Suppressor macrophage (primary cell): Measurements from ENCODE around the gene RAB40C.

Source experiments
- DNase-seq, 4 experiments: peaks; one replicate each; pipeline ENCODE4 v3.0.0-alpha.2; 2020 to 2022

Gene RAB40C

GRCh38 chr16:633336-634050 is 43.6 kb downstream of the RAB40C start:
- no peak for DNase-seq

- DNase-seq, result no peak
Observed at GRCh38 chr16:634051-634670, 44.3 kb downstream of the RAB40C start.

- no peak for DNase-seq
Observed at GRCh38 chr16:634996-635395, 45.1 kb downstream of the RAB40C start.

GRCh38 chr16:635573-636205 is 45.8 kb downstream of the RAB40C start:
- no peak for DNase-seq

- peak; percentile 96 to 98 (median 98) for DNase-seq
Observed at GRCh38 chr16:636206-637080, 46.6 kb downstream of the RAB40C start, which contains the start of gene METTL26. Gene METTL26 (minus strand): TSS chr16:636305. CDS start chr16:636290, 15 bp downstream.

GRCh38 chr16:637081-638018 is 47.5 kb downstream of the RAB40C start:
- DNase-seq, result peak; percentile 86 to 97 (median 93)

- no peak for DNase-seq
Observed at GRCh38 chr16:638034-638543, 48.2 kb downstream of the RAB40C start.

- no peak for DNase-seq
Observed at GRCh38 chr16:638836-639235, 49.0 kb downstream of the RAB40C start.

GRCh38 chr16:640614-641013 is 50.7 kb downstream of the RAB40C start:
- no peak for DNase-seq

GRCh38 chr16:641326-642188 is 51.7 kb downstream of the RAB40C start, which contains the start of gene MCRIP2:
Gene MCRIP2 (plus strand): TSS chr16:641828. CDS start chr16:641992, 164 bp downstream.
- peak; percentile 91 to 98 (median 94) for DNase-seq

- DNase-seq, result peak; percentile 93 to 97 (median 96)
Observed at GRCh38 chr16:642189-643049, 52.6 kb downstream of the RAB40C start.

- DNase-seq, result no peak
Observed at GRCh38 chr16:643050-643368, 53.1 kb downstream of the RAB40C start.

- DNase-seq, result no peak
Observed at GRCh38 chr16:644556-644955, 54.7 kb downstream of the RAB40C start.

GRCh38 chr16:645852-646678 is 56.2 kb downstream of the RAB40C start:
- DNase-seq, result no peak

- no peak for DNase-seq
Observed at GRCh38 chr16:646679-647172, 56.9 kb downstream of the RAB40C start.

- peak in 1 of 4 experiments; percentile 18 for DNase-seq
Observed at GRCh38 chr16:647173-647902, 57.5 kb downstream of the RAB40C start.

GRCh38 chr16:648071-648780 is 58.4 kb downstream of the RAB40C start:
- peak; percentile 31 to 71 (median 57) for DNase-seq
